DND-41 (cell line): ENCODE results near the gene GSN.
"Not testable (repeated sequence)": the region's sequence is repeated elsewhere in the genome, so short reads cannot be mapped to it uniquely, and the experiment has no call there.

Experiments used
- ATAC-seq: fragments of 200-7000 bp; cut with Tn5 transposase; 3 replicates; pipeline ENCODE4 v1.9.1; 2021; ENCODE audit warnings: low read depth; ENCODE audit not compliant: insufficient read depth
- DNase-seq: peaks from one replicate; pipeline ENCODE4 v3.0.0-alpha.2; 2020
- H2AFZ ChIP-seq: 2 replicates; pipeline ENCODE4 v1.6.0; 2012; ENCODE audit warnings: low read depth, low read length
- H3K27ac ChIP-seq: 2 replicates; pipeline ENCODE4 v1.5.1; 2012; ENCODE audit warnings: low read length, inconsistent platforms
- H3K27me3 ChIP-seq: fragments of 200-600 bp; sonication (generic); 2 replicates; pipeline ENCODE4 v1.6.0; 2012; ENCODE audit warnings: low read length, mild to moderate bottlenecking, inconsistent platforms; ENCODE audit not compliant: insufficient read depth, poor library complexity
- H3K36me3 ChIP-seq: 2 replicates; pipeline ENCODE4 v1.5.1; 2012; ENCODE audit warnings: low read length, inconsistent platforms; ENCODE audit not compliant: insufficient read depth
- H3K4me1 ChIP-seq: 2 replicates; pipeline ENCODE4 v1.5.1; 2012; ENCODE audit warnings: mild to moderate bottlenecking, low read length; ENCODE audit not compliant: insufficient read depth
- H3K4me2 ChIP-seq: 2 replicates; pipeline ENCODE4 v1.6.0; 2012; ENCODE audit warnings: mild to moderate bottlenecking, moderate library complexity, low read length, inconsistent platforms; ENCODE audit not compliant: insufficient read depth
- H3K4me3 ChIP-seq, 2 experiments: fragments of 200-600 bp in 1 of 2; shearing (Covaris generic) in 1 of 2; 2 replicates each; pipeline ENCODE4 v1.5.1; 2012 to 2016; ENCODE audit warnings: inconsistent platforms in 2 of 2, low read length in 2 of 2, mild to moderate bottlenecking in 2 of 2, low read depth in 1 of 2, moderate library complexity in 1 of 2
- H3K79me2 ChIP-seq: 2 replicates; pipeline ENCODE4 v1.6.0; 2012; ENCODE audit warnings: low read length, inconsistent platforms; ENCODE audit not compliant: insufficient read depth
- H3K9ac ChIP-seq: 2 replicates; pipeline ENCODE4 v1.6.0; 2012; ENCODE audit warnings: low read depth, mild to moderate bottlenecking, inconsistent platforms, low read length, moderate library complexity
- H3K9me3 ChIP-seq: 2 replicates; pipeline ENCODE4 v1.5.1; 2012; ENCODE audit warnings: low read length, moderate library complexity, mild to moderate bottlenecking, inconsistent platforms; ENCODE audit not compliant: insufficient read depth, severe bottlenecking
- H4K20me1 ChIP-seq: 2 replicates; pipeline ENCODE4 v1.6.0; 2012; ENCODE audit warnings: low read length; ENCODE audit not compliant: insufficient read depth
- EZH2 ChIP-seq: IDR thresholded peaks from 3 replicates; pipeline ENCODE4 v1.6.1; 2012; ENCODE audit warnings: borderline replicate concordance, low read depth, mild to moderate bottlenecking, moderate library complexity, low read length, inconsistent platforms; ENCODE audit not compliant: severe bottlenecking
- TF ChIP-seq, protein P1 (sequence below): IDR thresholded peaks from 2 replicates; pipeline ENCODE4 v1.5.1; 2012; ENCODE audit warnings: borderline replicate concordance, low read length, moderate library complexity, mild to moderate bottlenecking; ENCODE audit not compliant: poor library complexity, severe bottlenecking; ENCODE audit errors: extremely low read depth

GSN gene

DNA sequence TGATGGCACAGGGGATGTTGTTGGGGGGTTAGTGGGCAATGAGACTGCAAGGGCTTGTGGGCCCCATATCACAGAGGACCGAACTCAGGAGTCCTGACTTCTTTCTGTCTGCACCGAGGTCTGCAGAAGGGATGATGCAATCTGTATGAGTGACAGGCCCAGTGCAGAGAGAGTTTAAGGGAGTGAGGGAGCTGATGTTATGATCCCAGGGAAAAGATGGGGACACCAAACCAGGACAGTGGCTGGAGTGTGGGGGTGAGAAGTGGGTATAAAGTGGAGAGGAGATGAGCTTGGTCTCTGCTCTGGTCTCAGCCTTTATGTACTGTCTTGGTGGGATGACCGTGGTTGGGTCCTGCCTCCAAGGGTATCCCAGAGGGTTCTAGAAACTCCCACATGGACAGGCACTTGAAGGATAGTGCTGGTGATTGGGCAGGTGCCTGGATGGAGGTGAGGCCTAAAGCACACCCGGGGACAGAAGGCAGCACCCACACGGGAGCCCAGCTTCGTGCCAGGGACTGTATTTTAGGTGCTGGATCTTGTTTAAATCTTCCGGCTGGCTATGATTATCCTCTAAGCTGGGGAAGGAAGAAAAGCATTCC lies 21.9 kb downstream of the GSN start:
- TF ChIP-seq, protein P1, sequence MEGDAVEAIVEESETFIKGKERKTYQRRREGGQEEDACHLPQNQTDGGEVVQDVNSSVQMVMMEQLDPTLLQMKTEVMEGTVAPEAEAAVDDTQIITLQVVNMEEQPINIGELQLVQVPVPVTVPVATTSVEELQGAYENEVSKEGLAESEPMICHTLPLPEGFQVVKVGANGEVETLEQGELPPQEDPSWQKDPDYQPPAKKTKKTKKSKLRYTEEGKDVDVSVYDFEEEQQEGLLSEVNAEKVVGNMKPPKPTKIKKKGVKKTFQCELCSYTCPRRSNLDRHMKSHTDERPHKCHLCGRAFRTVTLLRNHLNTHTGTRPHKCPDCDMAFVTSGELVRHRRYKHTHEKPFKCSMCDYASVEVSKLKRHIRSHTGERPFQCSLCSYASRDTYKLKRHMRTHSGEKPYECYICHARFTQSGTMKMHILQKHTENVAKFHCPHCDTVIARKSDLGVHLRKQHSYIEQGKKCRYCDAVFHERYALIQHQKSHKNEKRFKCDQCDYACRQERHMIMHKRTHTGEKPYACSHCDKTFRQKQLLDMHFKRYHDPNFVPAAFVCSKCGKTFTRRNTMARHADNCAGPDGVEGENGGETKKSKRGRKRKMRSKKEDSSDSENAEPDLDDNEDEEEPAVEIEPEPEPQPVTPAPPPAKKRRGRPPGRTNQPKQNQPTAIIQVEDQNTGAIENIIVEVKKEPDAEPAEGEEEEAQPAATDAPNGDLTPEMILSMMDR: no peak
- no peak for TF ChIP-seq EZH2
- Histone ChIP-seq H3K9ac (no peak overlapping the region), H3K79me2 (no peaks in the 10 kb centered on the region), H3K27ac (no peak overlapping the region), H2AFZ (no peak overlapping the region), H3K4me1 (no peaks in the 10 kb centered on the region), H3K4me2 (no peak overlapping the region), H3K27me3 (no peaks in the 10 kb centered on the region), H3K9me3 (no peaks in the 10 kb centered on the region), H4K20me1 (no peaks in the 10 kb centered on the region), H3K36me3 (no peaks in the 10 kb centered on the region), H3K4me3 (no peak overlapping the region)
- ATAC-seq (no peak), DNase-seq (no peak)

DNA sequence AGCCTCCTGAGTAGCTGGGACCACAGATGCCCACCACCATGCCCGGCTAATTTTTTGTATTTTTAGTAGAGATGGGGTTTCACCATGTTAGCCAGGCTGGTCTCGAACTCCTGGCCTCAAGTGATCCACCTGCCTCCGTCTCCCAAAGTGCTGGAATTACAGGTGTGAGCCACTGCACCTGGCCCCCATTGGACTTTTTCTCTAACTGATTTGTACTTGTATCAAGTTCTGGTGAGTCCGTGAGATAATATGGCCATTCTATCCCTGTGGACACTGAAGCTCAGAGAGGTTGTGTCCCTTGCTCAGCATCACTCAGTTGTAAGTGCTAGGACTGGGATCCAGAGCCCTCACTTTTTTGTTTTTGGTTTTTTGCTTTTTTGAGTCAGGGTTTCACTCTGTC lies 23.6 kb downstream of the GSN start:
- not testable (repeated sequence) for H3K27me3 ChIP-seq, DNase-seq, H3K9ac ChIP-seq, ATAC-seq, H3K27ac ChIP-seq, H3K4me3 ChIP-seq, H4K20me1 ChIP-seq, H3K4me2 ChIP-seq, H3K79me2 ChIP-seq, H3K36me3 ChIP-seq, H3K9me3 ChIP-seq, H2AFZ ChIP-seq, H3K4me1 ChIP-seq

DNA sequence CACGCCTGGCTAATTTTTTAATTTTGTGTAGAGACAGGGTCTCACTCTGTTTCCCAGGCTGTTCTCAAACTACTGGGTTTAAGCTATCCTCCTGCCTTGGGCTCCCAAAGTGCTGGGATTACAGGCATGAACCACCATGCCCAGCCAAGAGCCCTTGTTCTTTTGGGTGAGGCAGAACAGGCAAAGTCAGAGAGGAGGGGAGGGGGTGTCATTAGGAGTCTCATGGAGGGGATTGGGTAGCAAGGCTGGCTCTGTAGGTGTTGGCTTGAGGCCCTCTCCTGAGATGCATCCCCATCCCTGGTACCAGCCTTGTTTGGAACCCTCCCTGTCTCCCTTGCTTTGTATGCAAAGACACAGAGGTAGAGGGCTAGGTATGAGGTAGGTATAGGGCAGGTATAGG lies 24.1 kb downstream of the GSN start:
- no peak for DNase-seq
- Histone ChIP-seq H3K9ac (no peak overlapping the region), H3K27ac (no peak overlapping the region), H2AFZ (no peak overlapping the region), H4K20me1 (no peaks in the 10 kb centered on the region), H3K27me3 (no peaks in the 10 kb centered on the region), H3K9me3 (no peaks in the 10 kb centered on the region), H3K4me2 (no peak overlapping the region), H3K79me2 (no peaks in the 10 kb centered on the region), H3K4me3 (no peak overlapping the region), H3K4me1 (no peaks in the 10 kb centered on the region), H3K36me3 (no peaks in the 10 kb centered on the region)
- no peak for TF ChIP-seq EZH2
- TF ChIP-seq, protein P1: no peak
- ATAC-seq: no peak

DNA sequence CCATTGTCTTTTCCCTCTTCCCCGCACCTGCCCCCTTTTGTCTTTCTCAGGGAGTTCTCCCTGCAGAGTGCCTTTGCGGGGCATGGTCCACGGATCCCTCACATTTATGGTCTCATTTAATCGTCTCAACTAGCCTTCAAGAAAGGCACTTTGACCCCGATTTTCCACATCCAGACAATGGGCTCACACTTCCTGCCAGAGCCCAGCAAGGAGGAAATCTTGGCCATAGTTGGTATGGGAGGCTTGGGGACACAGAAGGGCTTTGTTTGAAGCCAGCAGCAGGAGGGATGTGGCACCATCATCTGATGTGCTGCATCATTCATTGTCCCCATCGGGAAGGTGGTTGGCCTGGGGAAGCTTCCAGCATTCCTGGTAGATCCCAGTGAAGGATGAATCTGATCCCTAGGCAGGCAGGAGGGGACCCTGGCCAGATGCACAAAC lies 24.9 kb downstream of the GSN start:
- DNase-seq: no peak
- H3K9ac ChIP-seq: no peak overlapping the region
- ATAC-seq: no peak
- no peaks in the 10 kb centered on the region for H3K4me1 ChIP-seq
- H3K27me3 ChIP-seq: no peaks in the 10 kb centered on the region
- no peak for TF ChIP-seq EZH2
- TF ChIP-seq, protein P1: no peak
- no peak overlapping the region for H3K4me3 ChIP-seq
- no peak overlapping the region for H2AFZ ChIP-seq
- no peaks in the 10 kb centered on the region for H3K79me2 ChIP-seq
- no peaks in the 10 kb centered on the region for H3K9me3 ChIP-seq
- H3K36me3 ChIP-seq: no peaks in the 10 kb centered on the region
- no peak overlapping the region for H3K27ac ChIP-seq
- no peaks in the 10 kb centered on the region for H4K20me1 ChIP-seq
- no peak overlapping the region for H3K4me2 ChIP-seq
